PC-3 (cell line): ENCODE results near the gene TCF7. TPM values are rescaled to one million over a fixed set of nuclear protein-coding genes. Genes with fewer than 3 reads are reported as not detected.
A peak's percentile ranks its signal among the peaks of the same experiment; 100 is the strongest.

ENCODE experiments used
- ATAC-seq: fragments of 200-7000 bp; cut with Tn5 transposase; 2 replicates; pipeline ENCODE4 v1.9.1; 2020; ENCODE audit warnings: mild to moderate bottlenecking, moderate library complexity
- BruUV-seq: library from RNA; stranded (reverse); fragments of 400-500 nt; replicated peaks from 2 replicates; lab custom pipeline; 2021; lab: Mats Ljungman, UMichigan
- CTCF ChIA-PET: fragments of 300-600 bp; sonication (Branson Sonifier 250); formaldehyde crosslinking; loops from one replicate; lab custom pipeline; 2022; ENCODE audit warnings: antibody characterized with exemption; lab: Charles Lee
- POLR2A ChIA-PET: fragments of 300-600 bp; sonication (Branson Sonifier 250); formaldehyde crosslinking; loops from one replicate; lab custom pipeline; 2022; ENCODE audit warnings: antibody characterized with exemption; ENCODE audit not compliant: unreplicated experiment; lab: Charles Lee
- DNase-seq: peaks from one replicate; pipeline ENCODE4 v3.0.0-alpha.2; 2015
- H2AFZ ChIP-seq: fragments of 300-600 bp; sonication (generic); 2 replicates; pipeline ENCODE4 v1.6.0; 2016; ENCODE audit warnings: antibody characterized with exemption, low read length
- H3F3A ChIP-seq: fragments of 300-600 bp; sonication (generic); one replicate; pipeline ENCODE4 v1.6.0; 2017; ENCODE audit warnings: antibody characterized with exemption, low read length, control low read depth, mild to moderate bottlenecking; ENCODE audit not compliant: unreplicated experiment
- H3K27ac ChIP-seq: fragments of 300-600 bp; sonication (generic); 2 replicates; pipeline ENCODE4 v1.5.1; 2016; ENCODE audit warnings: mild to moderate bottlenecking, low read length
- H3K27me3 ChIP-seq: fragments of 300-600 bp; sonication (generic); 2 replicates; pipeline ENCODE4 v1.6.1; 2016; ENCODE audit warnings: low read length, mixed read lengths
- H3K36me3 ChIP-seq: fragments of 300-600 bp; sonication (generic); 2 replicates; pipeline ENCODE4 v1.6.1; 2016; ENCODE audit warnings: low read depth, mixed run types, low read length, mixed read lengths
- H3K4me1 ChIP-seq: fragments of 300-600 bp; sonication (generic); 2 replicates; pipeline ENCODE4 v1.5.1; 2016; ENCODE audit warnings: low read length; ENCODE audit not compliant: insufficient read depth
- H3K4me2 ChIP-seq: fragments of 300-600 bp; sonication (generic); 2 replicates; pipeline ENCODE4 v1.6.0; 2016; ENCODE audit warnings: low read length
- H3K4me3 ChIP-seq: fragments of 300-600 bp; sonication (generic); 2 replicates; pipeline ENCODE4 v1.5.1; 2016; ENCODE audit warnings: mild to moderate bottlenecking, low read length, mixed read lengths
- H3K79me2 ChIP-seq: fragments of 300-600 bp; sonication (generic); 2 replicates; pipeline ENCODE4 v1.6.1; 2017; ENCODE audit warnings: low read length, mixed read lengths
- H3K9ac ChIP-seq: fragments of 300-600 bp; sonication (generic); 2 replicates; pipeline ENCODE4 v1.6.0; 2016; ENCODE audit warnings: mild to moderate bottlenecking, low read length
- H3K9me2 ChIP-seq: fragments of 300-600 bp; sonication (generic); replicated peaks from 2 replicates; pipeline ENCODE4 v1.6.1; 2016; ENCODE audit warnings: mixed run types, low read length, mixed read lengths
- H3K9me3 ChIP-seq: fragments of 300-600 bp; sonication (generic); 2 replicates; pipeline ENCODE4 v1.6.1; 2016; ENCODE audit warnings: low read length, mixed read lengths
- H4K20me1 ChIP-seq: fragments of 300-600 bp; sonication (generic); 2 replicates; pipeline ENCODE4 v1.6.1; 2016; ENCODE audit warnings: low read length, mixed read lengths
- EZH2 ChIP-seq: fragments of 300-600 bp; sonication (generic); IDR thresholded peaks from one replicate; pipeline ENCODE4 v1.6.1; 2017; ENCODE audit warnings: antibody characterized with exemption, mild to moderate bottlenecking, low read length; ENCODE audit not compliant: unreplicated experiment
- EZH2phosphoT487 ChIP-seq: fragments of 300-600 bp; sonication (generic); IDR thresholded peaks from 2 replicates; pipeline ENCODE4 v1.6.1; 2018; ENCODE audit warnings: mild to moderate bottlenecking, antibody characterized with exemption, low read length, borderline replicate concordance
- intact Hi-C: fragments of 100-400 bp; cut with micrococcal nuclease; formaldehyde crosslinking; loops from 2 replicates; pipeline ENCODE4 v1.9.0; 2023
- total RNA-seq: library from RNA; depleted of rRNA; stranded (reverse); fragments of >200 nt; gene quantifications from 2 replicates; pipeline ENCODE4 v1.2.3, GENCODE V29; 2014
- TF ChIP-seq, protein P1 (sequence below): fragments of 300-600 bp; sonication (generic); conservative IDR thresholded peaks from 2 replicates; pipeline ENCODE4 v1.5.1; 2017; ENCODE audit warnings: antibody characterized with exemption, low read depth, mild to moderate bottlenecking, low read length

TCF7 gene
- total RNA-seq, 1 experiment from 2014 or later: 3.9 TPM

DNA sequence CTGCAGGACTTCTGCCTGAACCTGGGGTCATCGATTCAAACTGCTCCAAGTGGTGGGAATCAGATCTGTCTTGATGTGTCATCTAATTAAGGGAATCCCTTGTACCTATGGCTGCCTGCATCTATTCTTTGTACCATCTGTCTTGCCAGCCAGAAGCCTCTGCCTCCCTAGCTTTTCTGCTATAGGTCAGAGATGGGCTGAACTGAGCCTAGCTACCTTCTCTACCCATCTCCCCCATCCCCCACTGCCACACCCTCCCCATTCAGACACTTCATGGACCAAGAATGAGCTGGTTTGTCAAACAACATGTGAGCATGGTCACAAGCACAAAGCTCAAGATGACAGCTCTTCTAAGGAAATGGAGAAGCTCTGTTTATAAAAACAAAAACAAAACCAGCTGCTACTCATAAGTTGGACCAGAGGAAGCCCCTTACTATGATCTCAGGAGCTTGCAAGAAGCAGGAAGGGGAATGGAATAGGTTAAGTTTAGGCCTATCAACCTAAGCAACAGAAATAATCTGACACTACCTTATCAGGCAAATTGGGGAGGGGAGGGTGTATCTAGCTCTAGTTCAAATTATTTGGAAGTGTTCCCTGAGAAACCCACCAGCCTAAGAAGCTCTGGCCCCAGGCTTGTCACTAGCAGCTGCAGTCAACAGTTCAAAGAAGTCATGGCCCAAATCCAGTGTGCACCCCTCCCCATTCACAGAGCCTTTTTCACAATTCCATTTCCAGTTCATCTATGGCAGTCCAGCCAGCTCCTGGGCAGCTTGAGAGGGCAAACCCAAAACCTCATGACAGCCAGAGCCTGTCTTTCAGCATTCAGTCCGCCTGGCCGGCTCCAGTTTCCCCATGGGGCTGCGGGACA lies 32.4 kb downstream of the TCF7 start:
- no TSS peak for BruUV-seq
- no peaks in the 10 kb centered on the region for H3K9me3 ChIP-seq
- intact Hi-C loops: loop anchor here (1.0 kb wide), 1 partner anchor 108 kb away; no protein-coding TSS in a partner anchor
- H3K4me3 ChIP-seq: no peak overlapping the region
- peaks cover 26% of the 10 kb centered on the region; the same call in 1 of the 2 replicates for H3K79me2 ChIP-seq
- TF ChIP-seq EZH2phosphoT487 (no peak), EZH2 (no peak)
- TF ChIP-seq, protein P1, sequence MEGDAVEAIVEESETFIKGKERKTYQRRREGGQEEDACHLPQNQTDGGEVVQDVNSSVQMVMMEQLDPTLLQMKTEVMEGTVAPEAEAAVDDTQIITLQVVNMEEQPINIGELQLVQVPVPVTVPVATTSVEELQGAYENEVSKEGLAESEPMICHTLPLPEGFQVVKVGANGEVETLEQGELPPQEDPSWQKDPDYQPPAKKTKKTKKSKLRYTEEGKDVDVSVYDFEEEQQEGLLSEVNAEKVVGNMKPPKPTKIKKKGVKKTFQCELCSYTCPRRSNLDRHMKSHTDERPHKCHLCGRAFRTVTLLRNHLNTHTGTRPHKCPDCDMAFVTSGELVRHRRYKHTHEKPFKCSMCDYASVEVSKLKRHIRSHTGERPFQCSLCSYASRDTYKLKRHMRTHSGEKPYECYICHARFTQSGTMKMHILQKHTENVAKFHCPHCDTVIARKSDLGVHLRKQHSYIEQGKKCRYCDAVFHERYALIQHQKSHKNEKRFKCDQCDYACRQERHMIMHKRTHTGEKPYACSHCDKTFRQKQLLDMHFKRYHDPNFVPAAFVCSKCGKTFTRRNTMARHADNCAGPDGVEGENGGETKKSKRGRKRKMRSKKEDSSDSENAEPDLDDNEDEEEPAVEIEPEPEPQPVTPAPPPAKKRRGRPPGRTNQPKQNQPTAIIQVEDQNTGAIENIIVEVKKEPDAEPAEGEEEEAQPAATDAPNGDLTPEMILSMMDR: no peak
- H3K4me2 ChIP-seq: no peak overlapping the region
- ATAC-seq: no peak
- POLR2A ChIA-PET: interaction anchor here (0.6 kb wide), 1 partner anchor 202 kb away, joined by 3 read pairs; no protein-coding TSS in a partner anchor
- H3K36me3 ChIP-seq: peaks cover 49% of the 10 kb centered on the region
- H3K27ac ChIP-seq: no peak overlapping the region
- H3K4me1 ChIP-seq: no peaks in the 10 kb centered on the region
- H3K9me2 ChIP-seq: no peaks in the 10 kb centered on the region
- no peak overlapping the region for H2AFZ ChIP-seq
- DNase-seq: peak; percentile 12
- peaks cover 5% of the 10 kb centered on the region; the same call in 1 of the 2 replicates for H4K20me1 ChIP-seq
- CTCF ChIA-PET: interaction anchor here (0.9 to 1.4 kb wide), 2 partner anchors 107 to 121 kb away, joined by 3 to 9 read pairs; no protein-coding TSS in a partner anchor
- no peak overlapping the region for H3K9ac ChIP-seq
- no peaks in the 10 kb centered on the region for H3F3A ChIP-seq
- no peaks in the 10 kb centered on the region for H3K27me3 ChIP-seq

DNA sequence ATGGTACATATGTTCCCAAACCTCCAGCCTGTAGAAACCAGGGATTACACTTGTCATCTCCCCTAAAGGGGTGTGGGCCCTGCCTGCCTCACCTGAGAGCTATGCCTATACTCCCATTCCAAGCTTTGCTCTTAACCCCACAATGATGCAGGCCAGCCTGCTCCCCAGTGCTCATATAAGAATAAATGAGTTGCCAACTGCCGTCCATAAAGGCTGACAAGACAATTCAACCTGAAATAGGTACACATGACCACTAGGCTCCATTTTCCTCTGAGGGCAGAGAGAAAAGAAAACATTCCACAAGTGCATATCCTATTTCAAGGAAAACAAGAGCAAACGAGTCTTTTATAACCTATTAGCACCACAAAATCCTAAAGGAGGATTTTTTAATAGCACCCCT lies 33.8 kb downstream of the TCF7 start:
- Histone ChIP-seq H3K27me3 (no peaks in the 10 kb centered on the region), H3K9me3 (no peaks in the 10 kb centered on the region), H3K36me3 (peaks cover 56% of the 10 kb centered on the region), H4K20me1 (peaks cover 5% of the 10 kb centered on the region; the same call in 1 of the 2 replicates), H3K4me3 (no peak overlapping the region), H3K4me2 (no peak overlapping the region), H3F3A (no peaks in the 10 kb centered on the region), H3K79me2 (peaks cover 31% of the 10 kb centered on the region; the same call in 1 of the 2 replicates), H3K9me2 (no peaks in the 10 kb centered on the region), H3K4me1 (no peaks in the 10 kb centered on the region), H3K9ac (no peak overlapping the region), H3K27ac (no peak overlapping the region), H2AFZ (no peak overlapping the region)
- ATAC-seq (no peak), DNase-seq (no peak)
- intact Hi-C loops: no loop called here
- ChIA-PET CTCF (no interaction called here), POLR2A (no interaction called here)
- TF ChIP-seq EZH2 (no peak), EZH2phosphoT487 (no peak)
- TF ChIP-seq, protein P1: no peak
- no TSS peak for BruUV-seq
